Measurements from ENCODE around the gene NHSL2. TPM values are rescaled to one million over a fixed set of nuclear protein-coding genes. Genes with fewer than 3 reads are reported as not detected.

NHSL2 gene
- total and polyA plus RNA-seq, 2 experiments from 2014 or later = 4.7 to 9.5 TPM

GRCh38 chrX:72051589-72051988 lies 140.9 kb downstream of the NHSL2 start:
- peaks cover 10% of the 10 kb centered on the region for H3K27me3 Mint-ChIP-seq (ENCODE audit: insufficient read depth, low read depth, poor library complexity)
- H3K27ac Mint-ChIP-seq = 0 out of 2 replicates have a peak overlapping the region, but pooled peaks have one; percentile 7
- no peak overlapping the region for H3K4me3 ChIP-seq
- no peaks in the 10 kb centered on the region; the same call in 1 of the 3 replicates for H3K9me3 Mint-ChIP-seq
- peaks cover 40% of the 10 kb centered on the region for H3K4me1 ChIP-seq (ENCODE audit: insufficient read depth)
- peaks cover 6% of the 10 kb centered on the region; the same call in 1 of the 2 replicates for H3K79me2 ChIP-seq (replicated peaks; ENCODE audit: insufficient read depth)
- no peaks in the 10 kb centered on the region for H3F3A ChIP-seq (replicated peaks; ENCODE audit: low read depth)
- H4K20me1 ChIP-seq (replicated peaks; ENCODE audit: insufficient read depth) = no peaks in the 10 kb centered on the region
- H3K27ac ChIP-seq (ENCODE audit: low read depth) = peak overlapping the region; percentile 87; the same call in 1 of the 2 replicates
- H3K4me2 ChIP-seq = no peak overlapping the region
- no peaks in the 10 kb centered on the region for H3K36me3 ChIP-seq (ENCODE audit: insufficient read depth)
- no peaks in the 10 kb centered on the region for H3K9me2 ChIP-seq (ENCODE audit: insufficient read depth)
- peaks cover 16% of the 10 kb centered on the region for H3K36me3 Mint-ChIP-seq (ENCODE audit: low read depth)
- ATAC-seq (no peak), DNase-seq (ENCODE audit: low spot score) (no peak)
- H2AFZ ChIP-seq = no peak overlapping the region
- TF ChIP-seq ZNF331 (CRISPR knock-in tag; IDR thresholded peaks at IDR 0.05; ENCODE audit: low read depth) (no peak), CREB1 (CRISPR knock-in tag; IDR thresholded peaks at IDR 0.05; ENCODE audit: low read depth) (no peak), JUNB (IDR thresholded peaks at IDR 0.05; ENCODE audit: unreplicated experiment) (no peak), EZH2 (IDR thresholded peaks at IDR 0.05; ENCODE audit: low read depth, unreplicated experiment) (no peak)
- no peaks in the 10 kb centered on the region for H3K27me3 ChIP-seq (ENCODE audit: insufficient read depth)
- H3K4me1 Mint-ChIP-seq = peaks cover 60% of the 10 kb centered on the region
- no peak overlapping the region for H3K4me3 Mint-ChIP-seq

DNA sequence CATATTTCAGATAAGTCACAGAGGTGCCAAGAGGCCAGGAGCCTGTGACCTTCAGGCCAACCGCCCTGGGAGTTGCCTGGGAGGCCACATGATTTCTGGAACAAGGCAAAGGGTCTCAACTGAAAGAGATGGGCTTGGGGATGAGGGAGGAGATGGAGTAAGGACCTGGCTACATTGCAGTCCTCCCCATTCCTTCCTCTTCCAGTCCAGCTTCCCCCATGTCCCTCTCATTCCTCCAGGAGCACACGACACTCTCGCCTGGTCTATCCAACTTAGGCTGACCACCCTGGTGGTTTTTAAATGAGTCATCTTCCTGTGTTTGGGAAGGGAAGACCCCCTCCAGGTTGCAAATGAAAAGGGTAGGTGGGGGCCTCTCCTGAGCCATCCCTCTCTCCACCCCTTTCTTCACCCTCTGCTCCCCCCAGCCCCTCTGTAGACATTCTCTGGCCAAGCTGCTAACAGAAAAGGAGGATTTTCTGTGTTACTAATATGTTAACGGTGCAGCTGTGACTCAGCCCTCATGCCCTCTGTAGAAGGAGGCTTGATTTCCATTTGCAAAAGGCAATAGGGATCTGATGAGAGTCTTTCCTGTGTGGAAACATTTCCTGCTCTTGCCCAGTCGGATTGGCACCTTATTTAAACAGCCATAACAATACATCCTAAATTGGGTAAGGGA lies 141.9 kb downstream of the NHSL2 start:
- no peak for TF ChIP-seq ZNF331 (CRISPR knock-in tag; IDR thresholded peaks at IDR 0.05; ENCODE audit: low read depth)
- no peak for TF ChIP-seq ZNF462 (CRISPR knock-in tag; IDR thresholded peaks at IDR 0.05)
- no peak for TF ChIP-seq EZH2phosphoT487 (IDR thresholded peaks at IDR 0.05; ENCODE audit: unreplicated experiment)
- H3F3A ChIP-seq (replicated peaks; ENCODE audit: low read depth) = no peaks in the 10 kb centered on the region
- peaks cover 6% of the 10 kb centered on the region; the same call in 1 of the 2 replicates for H3K79me2 ChIP-seq (replicated peaks; ENCODE audit: insufficient read depth)
- Mint-ChIP-seq H3K27ac (peak overlapping the region; percentile 94), H3K4me1 (peaks cover 66% of the 10 kb centered on the region), H3K9me3 (no peaks in the 10 kb centered on the region; the same call in 1 of the 3 replicates), H3K27me3 (ENCODE audit: insufficient read depth, low read depth, poor library complexity) (peaks cover 10% of the 10 kb centered on the region), H3K4me3 (0 out of 3 replicates have a peak overlapping the region, but pooled peaks have one; percentile 16), H3K36me3 (ENCODE audit: low read depth) (peaks cover 16% of the 10 kb centered on the region)
- no peaks in the 10 kb centered on the region for H3K9me2 ChIP-seq (ENCODE audit: insufficient read depth)
- no peak overlapping the region for H2AFZ ChIP-seq
- no peaks in the 10 kb centered on the region for H3K27me3 ChIP-seq (ENCODE audit: insufficient read depth)
- peak; percentile 28 for DNase-seq (ENCODE audit: low spot score)
- peak overlapping the region; percentile 87 for H3K27ac ChIP-seq (ENCODE audit: low read depth)
- peaks cover 39% of the 10 kb centered on the region for H3K4me1 ChIP-seq (ENCODE audit: insufficient read depth)
- H4K20me1 ChIP-seq (replicated peaks; ENCODE audit: insufficient read depth) = no peaks in the 10 kb centered on the region
- peak overlapping the region; percentile 27; the same call in 1 of the 2 replicates for H3K4me3 ChIP-seq
- no peaks in the 10 kb centered on the region for H3K36me3 ChIP-seq (ENCODE audit: insufficient read depth)
- ATAC-seq = peak; percentile 70
- H3K4me2 ChIP-seq = peak overlapping the region; percentile 67

Data from GM23338 (cell line).